Endothelial cell of umbilical vein (primary cell): ENCODE data around the gene CACNB4. TPM values are rescaled to one million over a fixed set of nuclear protein-coding genes. Genes with fewer than 3 reads are reported as not detected.

ENCODE experiments used
- BruUV-seq: library from RNA; stranded (reverse); fragments of 400-500 nt; replicated peaks from 2 replicates; lab custom pipeline; 2021; lab: Mats Ljungman, UMichigan
- CTCF ChIA-PET: fragments of 300-600, 350-600 bp; sonication (Branson Sonifier 250); formaldehyde crosslinking; loops from one replicate; lab custom pipeline; 2021; ENCODE audit warnings: antibody characterized with exemption, inconsistent platforms; lab: Charles Lee
- POLR2A ChIA-PET: fragments of 300-600, 350-600 bp; sonication (Branson Sonifier 250); formaldehyde crosslinking; loops from one replicate; lab custom pipeline; 2021; ENCODE audit warnings: antibody characterized with exemption, inconsistent platforms; lab: Charles Lee
- DNase-seq: peaks from one replicate; pipeline ENCODE4 v3.0.0-alpha.2; 2011; ENCODE audit warnings: low read depth, low spot score
- FAIRE-seq: peaks from 2 replicates; lab custom pipeline; 2011; peaks lifted over from hg19 to GRCh38; lab: Jason Lieb, UNC
- H2AFZ ChIP-seq: 2 replicates; pipeline ENCODE4 v1.6.0; 2012; ENCODE audit warnings: low read depth, low read length, control low read depth, inconsistent platforms
- H3K27ac ChIP-seq: 2 replicates; pipeline ENCODE4 v1.5.1; 2011; ENCODE audit warnings: low read depth, mild to moderate bottlenecking, control low read depth, low read length, moderate library complexity; ENCODE audit not compliant: insufficient read depth
- H3K27me3 ChIP-seq, 2 experiments: 2 replicates each; pipeline versions ENCODE4 v1.6.0 to v1.6.1; 2011; ENCODE audit warnings: low read length in 2 of 2, mixed read lengths in 1 of 2; ENCODE audit not compliant: control insufficient read depth in 2 of 2, insufficient read depth in 2 of 2
- H3K36me3 ChIP-seq, 2 experiments: 2 replicates in 1 of 2; 3 replicates in 1 of 2; pipeline ENCODE4 v1.5.1; 2011; ENCODE audit warnings: low read length in 2 of 2, mild to moderate bottlenecking in 1 of 2, moderate library complexity in 1 of 2; ENCODE audit not compliant: control insufficient read depth in 2 of 2, insufficient read depth in 2 of 2; ENCODE audit errors: extremely low read depth in 1 of 2
- H3K4me1 ChIP-seq: 3 replicates; pipeline ENCODE4 v1.5.1; 2011; ENCODE audit warnings: mild to moderate bottlenecking, low read length; ENCODE audit not compliant: control insufficient read depth, insufficient read depth; ENCODE audit errors: extremely low read depth
- H3K4me2 ChIP-seq: 2 replicates; pipeline ENCODE4 v1.6.1; 2011; ENCODE audit warnings: low read length, control low read depth, mixed read lengths; ENCODE audit not compliant: insufficient read depth
- H3K4me3 ChIP-seq, 3 experiments: fragments of 200-600 bp in 1 of 3; sonication (generic), shearing (Covaris generic) in 1 of 3; replicated peaks in 1 of 3; 2 replicates each; pipeline ENCODE4 v1.5.1; 2011 to 2016; ENCODE audit warnings: control low read depth in 3 of 3, low read length in 3 of 3, mild to moderate bottlenecking in 2 of 3, inconsistent platforms in 1 of 3, low read depth in 1 of 3, moderate library complexity in 1 of 3; ENCODE audit not compliant: insufficient read depth in 1 of 3
- H3K79me2 ChIP-seq: 2 replicates; pipeline ENCODE4 v1.6.0; 2012; ENCODE audit warnings: low read length, inconsistent platforms; ENCODE audit not compliant: control insufficient read depth, insufficient read depth
- H3K9ac ChIP-seq: replicated peaks from 2 replicates; pipeline ENCODE3; 2011; ENCODE audit warnings: low read length, control low read depth; ENCODE audit not compliant: insufficient read depth; ENCODE audit errors: extremely low read depth
- H3K9me1 ChIP-seq: replicated peaks from 3 replicates; pipeline ENCODE4 v1.6.0; 2011; ENCODE audit warnings: mild to moderate bottlenecking, low read length; ENCODE audit not compliant: control insufficient read depth, insufficient read depth; ENCODE audit errors: extremely low read depth
- H3K9me3 ChIP-seq: replicated peaks from 2 replicates; pipeline ENCODE4 v1.5.1; 2012; ENCODE audit warnings: low read length, inconsistent platforms; ENCODE audit not compliant: control insufficient read depth, insufficient read depth
- H4K20me1 ChIP-seq: replicated peaks from 2 replicates; pipeline ENCODE3; 2011; ENCODE audit warnings: mild to moderate bottlenecking, low read length; ENCODE audit not compliant: control insufficient read depth, insufficient read depth; ENCODE audit errors: extremely low read depth
- EZH2 ChIP-seq: IDR thresholded peaks from 2 replicates; pipeline ENCODE4 v1.6.1; 2012; ENCODE audit warnings: borderline replicate concordance, low read depth, mild to moderate bottlenecking, moderate library complexity, low read length, inconsistent platforms; ENCODE audit not compliant: severe bottlenecking
- FOS ChIP-seq: IDR thresholded peaks from 2 replicates; pipeline ENCODE4 v1.6.1; 2011; ENCODE audit warnings: mild to moderate bottlenecking, low read length, moderate library complexity, borderline replicate concordance; ENCODE audit not compliant: insufficient read depth
- GATA2 ChIP-seq: IDR thresholded peaks from 2 replicates; pipeline ENCODE4 v1.7.0; 2011; ENCODE audit warnings: low read depth, mild to moderate bottlenecking, moderate library complexity, mixed read lengths, low read length; ENCODE audit not compliant: insufficient read length, insufficient read depth
- JUN ChIP-seq: IDR thresholded peaks from 2 replicates; pipeline ENCODE4 v1.6.1; 2011; ENCODE audit warnings: borderline replicate concordance, low read depth; ENCODE audit not compliant: insufficient read length, insufficient read depth
- MYC ChIP-seq: IDR thresholded peaks from one replicate; pipeline ENCODE4 v1.6.1; 2011; ENCODE audit warnings: mild to moderate bottlenecking, low read depth, low read length
- POLR2A ChIP-seq: IDR thresholded peaks from 2 replicates; pipeline ENCODE4 v1.6.1; 2012; ENCODE audit warnings: low read depth, mild to moderate bottlenecking, control low read depth, low read length
- POLR2AphosphoS5 ChIP-seq: IDR thresholded peaks from 2 replicates; pipeline ENCODE4 v1.6.1; 2012; ENCODE audit warnings: low read depth, mild to moderate bottlenecking, control low read depth, low read length, moderate library complexity; ENCODE audit not compliant: insufficient read depth
- dilution Hi-C: fragments of 300-500 bp; cut with MboI; formaldehyde crosslinking; loops from one replicate; pipeline ENCODE4 v1.15.0; 2019; ENCODE audit warnings: low sequenced_read_pairs; ENCODE audit not compliant: extremely low pct_ligation_motif_present
- intact Hi-C: fragments of 100-400 bp; cut with micrococcal nuclease; formaldehyde crosslinking; loops from one replicate; pipeline ENCODE4 v1.10.0; 2022
- polyA plus RNA-seq, 4 experiments: library from polyadenylated mRNA; depleted of rRNA in 3 of 4; stranded (reverse) in 3 of 4; unstranded in 1 of 4; fragments of >200 nt; gene quantifications; 2 replicates each; pipeline versions ENCODE4 v1.2.1 to v1.2.3, GENCODE V29; 2011 to 2012; ENCODE audit warnings: missing spikeins in 1 of 4
- total RNA-seq: library from RNA; stranded (reverse); gene quantifications from 2 replicates; pipeline ENCODE4 v1.2.3, GENCODE V29; 2021
- TF ChIP-seq, protein P1 (sequence below): IDR thresholded peaks from 2 replicates; pipeline ENCODE4 v1.6.1; 2011; ENCODE audit not compliant: insufficient read depth, insufficient read length
- TF ChIP-seq, protein P2 (sequence below), 2 donors: IDR thresholded peaks; 1 replicate in 1 of 2; 2 replicates in 1 of 2; pipeline ENCODE4 v1.5.1; 2011; ENCODE audit warnings: low read length in 2 of 2, mild to moderate bottlenecking in 2 of 2, moderate library complexity in 2 of 2, control low read depth in 1 of 2, inconsistent platforms in 1 of 2, low read depth in 1 of 2; ENCODE audit not compliant: insufficient read depth in 1 of 2; ENCODE audit errors: extremely low read depth in 1 of 2

The CACNB4 gene
- total and polyA plus RNA-seq, 2 donors (not counting 3 experiments of a cell fraction or from before 2014, with no cell fraction given): 0.23 to 0.58 TPM

DNA sequence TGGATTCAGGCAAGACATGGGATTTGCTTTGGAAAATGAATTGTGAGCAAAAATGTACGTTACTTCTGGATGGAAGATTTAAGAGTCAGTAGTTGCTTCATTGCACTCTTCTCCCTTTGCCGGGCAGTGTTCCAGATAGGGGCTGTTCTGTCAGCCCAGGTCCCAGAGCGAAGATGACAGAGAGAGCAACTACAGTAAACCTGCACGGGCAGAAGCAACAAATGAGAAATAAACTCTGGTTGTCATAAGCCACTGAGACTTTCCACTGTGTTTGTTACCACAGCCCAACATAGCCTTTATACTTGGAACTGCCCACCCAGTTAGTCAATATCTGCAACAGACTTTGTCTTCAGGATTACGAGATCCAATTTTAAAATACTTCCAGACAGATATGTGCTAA, 83.3 kb downstream of the CACNB4 start:
- ChIA-PET POLR2A (no interaction called here), CTCF (interaction anchor here (5.0 kb wide), 1 partner anchor 9 kb away, joined by 32 read pairs; no protein-coding TSS in a partner anchor)
- no peak overlapping the region for H3K4me2 ChIP-seq
- H3K4me3 ChIP-seq: no peak overlapping the region
- no peaks in the 10 kb centered on the region for H3K36me3 ChIP-seq
- no peaks in the 10 kb centered on the region for H3K9me1 ChIP-seq
- FAIRE-seq (no peak), DNase-seq (no peak)
- H4K20me1 ChIP-seq: no peaks in the 10 kb centered on the region
- H3K27ac ChIP-seq: no peak overlapping the region
- intact Hi-C loops: no loop called here
- no peak overlapping the region for H3K9ac ChIP-seq
- H3K9me3 ChIP-seq: no peaks in the 10 kb centered on the region
- no peaks in the 10 kb centered on the region for H3K79me2 ChIP-seq
- no peaks in the 10 kb centered on the region for H3K4me1 ChIP-seq
- TF ChIP-seq POLR2AphosphoS5 (no peak), POLR2A (no peak), JUN (no peak), FOS (no peak), EZH2 (no peak), MYC (no peak), GATA2 (no peak)
- TF ChIP-seq, protein P1, sequence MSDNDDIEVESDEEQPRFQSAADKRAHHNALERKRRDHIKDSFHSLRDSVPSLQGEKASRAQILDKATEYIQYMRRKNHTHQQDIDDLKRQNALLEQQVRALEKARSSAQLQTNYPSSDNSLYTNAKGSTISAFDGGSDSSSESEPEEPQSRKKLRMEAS: no peak
- peaks cover 7 to 12% of the 10 kb centered on the region in 2 experiments for H3K27me3 ChIP-seq
- BruUV-seq: no TSS peak
- no peak overlapping the region for H2AFZ ChIP-seq
- dilution Hi-C loops: no loop called here

DNA sequence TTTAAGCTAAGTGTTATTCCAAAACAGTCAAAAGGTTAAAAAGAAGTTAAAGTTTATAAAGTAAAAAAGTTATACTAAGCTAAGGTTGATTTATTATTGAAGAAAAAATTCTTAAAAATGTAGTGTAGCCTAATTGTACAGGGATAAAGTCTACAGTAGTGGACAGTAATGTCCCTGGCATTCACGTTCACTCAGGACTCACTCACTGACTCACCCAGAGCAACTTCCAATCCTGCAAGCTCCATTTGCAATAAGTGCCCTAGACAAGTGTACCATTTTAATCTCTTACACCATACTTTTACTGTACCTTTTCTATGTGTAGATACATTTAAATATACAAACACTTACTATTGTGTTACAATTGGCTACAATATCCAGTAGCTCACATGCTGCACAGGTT, 86.1 kb downstream of the CACNB4 start:
- FAIRE-seq (no peak), DNase-seq (no peak)
- no peak overlapping the region for H3K4me3 ChIP-seq
- intact Hi-C loops: no loop called here
- H2AFZ ChIP-seq: no peak overlapping the region
- no peaks in the 10 kb centered on the region for H3K9me1 ChIP-seq
- no peaks in the 10 kb centered on the region for H3K4me1 ChIP-seq
- no peaks in the 10 kb centered on the region for H4K20me1 ChIP-seq
- H3K4me2 ChIP-seq: no peak overlapping the region
- dilution Hi-C loops: no loop called here
- ChIA-PET POLR2A (interaction anchor here (0.7 kb wide), 1 partner anchor 376 kb away, joined by 3 read pairs; no protein-coding TSS in a partner anchor), CTCF (interaction anchor here (1.1 to 5.0 kb wide), 2 partner anchors 12 to 14 kb away, joined by 6 to 32 read pairs; no protein-coding TSS in a partner anchor)
- H3K9me3 ChIP-seq: no peaks in the 10 kb centered on the region
- TF ChIP-seq, protein P2, sequence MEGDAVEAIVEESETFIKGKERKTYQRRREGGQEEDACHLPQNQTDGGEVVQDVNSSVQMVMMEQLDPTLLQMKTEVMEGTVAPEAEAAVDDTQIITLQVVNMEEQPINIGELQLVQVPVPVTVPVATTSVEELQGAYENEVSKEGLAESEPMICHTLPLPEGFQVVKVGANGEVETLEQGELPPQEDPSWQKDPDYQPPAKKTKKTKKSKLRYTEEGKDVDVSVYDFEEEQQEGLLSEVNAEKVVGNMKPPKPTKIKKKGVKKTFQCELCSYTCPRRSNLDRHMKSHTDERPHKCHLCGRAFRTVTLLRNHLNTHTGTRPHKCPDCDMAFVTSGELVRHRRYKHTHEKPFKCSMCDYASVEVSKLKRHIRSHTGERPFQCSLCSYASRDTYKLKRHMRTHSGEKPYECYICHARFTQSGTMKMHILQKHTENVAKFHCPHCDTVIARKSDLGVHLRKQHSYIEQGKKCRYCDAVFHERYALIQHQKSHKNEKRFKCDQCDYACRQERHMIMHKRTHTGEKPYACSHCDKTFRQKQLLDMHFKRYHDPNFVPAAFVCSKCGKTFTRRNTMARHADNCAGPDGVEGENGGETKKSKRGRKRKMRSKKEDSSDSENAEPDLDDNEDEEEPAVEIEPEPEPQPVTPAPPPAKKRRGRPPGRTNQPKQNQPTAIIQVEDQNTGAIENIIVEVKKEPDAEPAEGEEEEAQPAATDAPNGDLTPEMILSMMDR (IDR thresholded peaks at IDR 0.05; ENCODE audit: extremely low read depth in 1 of 2, insufficient read depth in 1 of 2, low read depth in 1 of 2, low read length in 2 of 2): no peak
- TF ChIP-seq MYC (no peak), POLR2AphosphoS5 (no peak), GATA2 (no peak), FOS (no peak), JUN (no peak), POLR2A (no peak), EZH2 (no peak)
- TF ChIP-seq, protein P1: no peak
- H3K36me3 ChIP-seq: no peaks in the 10 kb centered on the region
- BruUV-seq: no TSS peak
- H3K9ac ChIP-seq: no peak overlapping the region
- peaks cover 4% of the 10 kb centered on the region in 2 experiments for H3K27me3 ChIP-seq
- H3K79me2 ChIP-seq: no peaks in the 10 kb centered on the region
- H3K27ac ChIP-seq: no peak overlapping the region
